Activated naive CD4-positive, alpha-beta T cell treated with anti-CD3 and anti-CD28 coated beads, Interleukin-2, amount 50 U/mL, for 24 hours (primary cell): ENCODE measurements around the gene MYL10.
"Not testable (repeated sequence)": the region's sequence is repeated elsewhere in the genome, so short reads cannot be mapped to it uniquely, and the experiment has no call there.

Source experiments
- H3K27ac Mint-ChIP-seq: one replicate; pipeline ENCODE4 v1.8.0; 2021; ENCODE audit warnings: mild to moderate bottlenecking, mixed read lengths
- H3K27me3 Mint-ChIP-seq: one replicate; pipeline ENCODE4 v1.8.0; 2021; ENCODE audit warnings: mixed read lengths
- H3K36me3 Mint-ChIP-seq: one replicate; pipeline ENCODE4 v1.8.0; 2021; ENCODE audit warnings: mixed read lengths
- H3K4me1 Mint-ChIP-seq: one replicate; pipeline ENCODE4 v1.8.0; 2021; ENCODE audit warnings: mixed read lengths
- H3K4me3 Mint-ChIP-seq: one replicate; pipeline ENCODE4 v1.8.0; 2021; ENCODE audit warnings: mild to moderate bottlenecking, mixed read lengths
- H3K9me3 Mint-ChIP-seq: one replicate; pipeline ENCODE4 v1.8.0; 2021; ENCODE audit warnings: mixed read lengths

Gene MYL10

DNA sequence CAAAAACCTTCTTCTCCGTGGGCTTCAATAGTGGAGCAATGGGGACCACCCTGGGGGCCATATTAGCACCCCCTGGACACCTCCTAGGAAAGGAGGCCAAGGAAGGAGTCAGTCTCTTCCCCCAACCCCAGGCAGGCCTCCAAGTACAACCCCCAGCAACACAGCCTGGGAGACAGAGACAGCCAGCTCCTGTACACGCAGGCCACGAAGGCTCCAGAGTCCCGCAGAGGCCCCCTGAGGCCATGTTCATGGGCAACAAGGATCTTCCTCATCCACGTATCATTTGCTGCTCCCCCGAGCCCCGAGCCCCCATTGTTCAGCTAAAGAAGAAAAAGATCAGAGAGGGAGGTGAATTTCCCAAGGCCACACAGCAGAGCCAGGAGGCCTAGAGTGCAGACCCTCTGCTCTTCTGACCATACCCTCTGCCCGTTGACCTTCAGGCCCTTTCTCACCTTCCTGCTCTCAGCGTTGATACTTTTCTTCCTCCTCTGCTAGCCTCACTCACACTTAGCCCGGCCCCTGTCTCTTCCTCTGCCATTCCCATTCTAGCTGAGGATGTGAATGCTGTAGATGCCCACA lies 35.9 kb upstream of the MYL10 start:
- no peak overlapping the region for H3K27ac Mint-ChIP-seq

GRCh38 chr7:101664436-101664835 lies 35.3 kb upstream of the MYL10 start:
- no peaks in the 10 kb centered on the region for H3K4me1 Mint-ChIP-seq
- no peaks in the 10 kb centered on the region for H3K9me3 Mint-ChIP-seq
- no peaks in the 10 kb centered on the region for H3K36me3 Mint-ChIP-seq
- no peak overlapping the region for H3K27ac Mint-ChIP-seq
- H3K4me3 Mint-ChIP-seq, result no peak overlapping the region
- no peaks in the 10 kb centered on the region for H3K27me3 Mint-ChIP-seq

More for the DNA sequence above, 35.9 kb upstream of the MYL10 start:
- H3K27me3 Mint-ChIP-seq, result no peaks in the 10 kb centered on the region
- no peaks in the 10 kb centered on the region for H3K36me3 Mint-ChIP-seq
- H3K4me1 Mint-ChIP-seq, result no peaks in the 10 kb centered on the region
- no peak overlapping the region for H3K4me3 Mint-ChIP-seq
- H3K9me3 Mint-ChIP-seq, result no peaks in the 10 kb centered on the region

- Mint-ChIP-seq H3K36me3 (no peaks in the 10 kb centered on the region), H3K4me3 (no peak overlapping the region), H3K9me3 (no peaks in the 10 kb centered on the region), H3K4me1 (no peaks in the 10 kb centered on the region), H3K27ac (no peak overlapping the region), H3K27me3 (peaks cover 3% of the 10 kb centered on the region)
Observed at GRCh38 chr7:101663747-101664146, 34.7 kb upstream of the MYL10 start.

GRCh38 chr7:101662447-101662998 lies 33.4 kb upstream of the MYL10 start:
- Mint-ChIP-seq H3K4me1 (no peaks in the 10 kb centered on the region), H3K27ac (no peak overlapping the region), H3K4me3 (no peak overlapping the region), H3K36me3 (no peaks in the 10 kb centered on the region), H3K9me3 (no peaks in the 10 kb centered on the region), H3K27me3 (peaks cover 3% of the 10 kb centered on the region)

DNA sequence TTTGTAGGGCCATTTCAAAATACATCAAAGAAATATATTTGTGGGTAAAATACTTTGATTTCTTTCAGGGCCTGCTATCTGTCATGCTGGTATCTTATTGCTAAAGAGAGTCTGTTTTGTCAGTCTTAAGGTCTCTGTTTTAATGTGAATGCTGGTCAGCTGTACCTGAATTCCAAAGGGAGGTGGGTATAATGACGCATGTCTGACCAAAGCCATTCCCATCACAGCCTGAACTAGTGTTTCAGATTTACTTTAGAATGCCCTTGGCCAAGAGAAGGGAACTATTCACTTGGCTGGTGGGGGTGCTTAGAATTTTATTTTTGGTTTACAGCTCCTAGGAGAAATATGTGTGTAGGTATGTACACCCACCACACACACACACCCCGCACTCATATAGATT lies 30.6 kb upstream of the MYL10 start:
- Mint-ChIP-seq H3K4me1 (no peaks in the 10 kb centered on the region), H3K27me3 (peaks cover 10% of the 10 kb centered on the region), H3K36me3 (no peaks in the 10 kb centered on the region), H3K27ac (no peak overlapping the region), H3K9me3 (no peaks in the 10 kb centered on the region), H3K4me3 (no peak overlapping the region)

GRCh38 chr7:101657171-101657570 lies 28.1 kb upstream of the MYL10 start:
- H3K27me3 Mint-ChIP-seq, result peaks cover 15% of the 10 kb centered on the region
- no peak overlapping the region for H3K4me3 Mint-ChIP-seq
- no peaks in the 10 kb centered on the region for H3K9me3 Mint-ChIP-seq
- H3K27ac Mint-ChIP-seq, result no peak overlapping the region
- no peaks in the 10 kb centered on the region for H3K4me1 Mint-ChIP-seq
- H3K36me3 Mint-ChIP-seq, result no peaks in the 10 kb centered on the region

GRCh38 chr7:101651112-101651511 lies 22.0 kb upstream of the MYL10 start:
- Mint-ChIP-seq H3K27me3 (peaks cover 10% of the 10 kb centered on the region), H3K27ac (no peak overlapping the region), H3K4me1 (no peaks in the 10 kb centered on the region), H3K36me3 (no peaks in the 10 kb centered on the region), H3K9me3 (no peaks in the 10 kb centered on the region), H3K4me3 (no peak overlapping the region)

DNA sequence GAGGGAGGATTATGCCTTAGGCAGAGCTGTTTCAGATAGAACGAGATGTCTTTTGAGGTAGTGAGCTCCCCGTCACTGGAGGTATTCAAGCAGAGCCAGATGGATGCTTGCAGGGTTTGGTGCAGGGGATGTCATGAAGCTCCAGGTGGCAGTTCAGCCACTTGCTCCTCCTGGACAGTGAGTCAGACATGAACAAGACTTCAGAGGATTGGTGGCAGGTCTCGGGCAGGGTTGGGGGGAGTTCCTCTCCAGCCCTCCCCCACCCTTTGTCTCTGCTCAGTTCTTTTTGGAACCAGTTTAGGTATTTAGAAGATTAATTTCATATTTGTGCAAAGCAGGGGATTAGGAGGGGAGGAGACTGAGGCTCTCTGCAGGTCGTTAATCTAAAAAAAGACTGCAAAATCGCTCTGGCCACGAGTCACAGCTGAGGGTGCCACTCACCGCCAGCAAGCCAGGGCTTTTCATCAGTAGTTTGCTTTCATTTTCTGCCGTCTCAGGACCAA lies 21.5 kb upstream of the MYL10 start:
- Mint-ChIP-seq H3K27ac (no peak overlapping the region), H3K9me3 (no peaks in the 10 kb centered on the region), H3K36me3 (no peaks in the 10 kb centered on the region)

DNA sequence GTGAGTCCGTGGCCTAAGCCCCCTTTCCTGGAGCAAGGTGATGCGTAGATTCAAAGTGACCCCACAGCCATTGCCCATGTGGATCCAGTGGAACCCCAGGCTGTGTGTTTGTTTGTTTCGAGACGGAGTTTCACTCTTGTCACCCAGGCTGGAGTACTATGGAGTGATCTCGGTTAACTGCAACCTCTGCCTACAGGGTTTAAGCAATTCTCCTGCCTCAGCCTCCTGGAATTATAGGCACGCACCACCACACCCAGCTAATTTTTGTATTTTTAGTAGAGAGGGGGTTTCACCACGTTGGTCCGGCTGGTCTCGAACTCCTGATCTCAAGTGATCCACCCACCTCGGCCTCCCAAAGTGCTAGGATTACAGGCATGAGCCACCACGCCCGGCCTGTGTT lies 18.8 kb upstream of the MYL10 start:
- H3K36me3 Mint-ChIP-seq, H3K27me3 Mint-ChIP-seq, H3K4me1 Mint-ChIP-seq, H3K9me3 Mint-ChIP-seq, H3K4me3 Mint-ChIP-seq, H3K27ac Mint-ChIP-seq: not testable (repeated sequence)

More for the DNA sequence above, 21.5 kb upstream of the MYL10 start:
- H3K4me1 Mint-ChIP-seq, result no peaks in the 10 kb centered on the region
- no peak overlapping the region for H3K4me3 Mint-ChIP-seq
- peaks cover 10% of the 10 kb centered on the region for H3K27me3 Mint-ChIP-seq

GRCh38 chr7:101645951-101646350 lies 16.9 kb upstream of the MYL10 start:
- peaks cover 3% of the 10 kb centered on the region for H3K27me3 Mint-ChIP-seq
- no peaks in the 10 kb centered on the region for H3K9me3 Mint-ChIP-seq
- H3K4me1 Mint-ChIP-seq, result no peaks in the 10 kb centered on the region
- no peak overlapping the region for H3K4me3 Mint-ChIP-seq
- no peak overlapping the region for H3K27ac Mint-ChIP-seq
- H3K36me3 Mint-ChIP-seq, result no peaks in the 10 kb centered on the region

DNA sequence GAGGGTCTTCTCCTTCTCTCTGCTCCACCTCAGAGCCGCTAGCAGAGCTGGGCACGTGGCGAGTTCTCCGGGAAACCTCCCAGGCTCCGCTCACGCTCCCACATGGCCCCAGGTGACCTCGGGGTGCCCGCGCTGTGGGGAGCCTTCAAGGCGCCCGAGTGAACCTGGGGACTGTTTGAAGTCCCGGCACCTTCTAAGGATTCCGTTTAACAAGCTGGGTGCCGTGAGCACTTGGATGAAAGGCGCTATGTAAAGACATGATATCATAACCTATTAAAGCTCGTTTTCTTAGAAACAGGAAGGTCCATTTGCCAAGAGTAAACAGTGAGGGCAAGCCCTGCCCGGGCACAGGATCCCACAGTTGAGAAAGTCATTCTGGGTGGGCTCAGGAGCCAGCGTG lies 15.8 kb upstream of the MYL10 start:
- Mint-ChIP-seq H3K4me3 (no peak overlapping the region), H3K4me1 (no peaks in the 10 kb centered on the region), H3K9me3 (no peaks in the 10 kb centered on the region), H3K27ac (no peak overlapping the region), H3K27me3 (peaks cover 3% of the 10 kb centered on the region), H3K36me3 (no peaks in the 10 kb centered on the region)

GRCh38 chr7:101639127-101639526 lies 10.0 kb upstream of the MYL10 start:
- H3K27me3 Mint-ChIP-seq, H3K4me3 Mint-ChIP-seq, H3K36me3 Mint-ChIP-seq, H3K9me3 Mint-ChIP-seq, H3K27ac Mint-ChIP-seq, H3K4me1 Mint-ChIP-seq: not testable (repeated sequence)

DNA sequence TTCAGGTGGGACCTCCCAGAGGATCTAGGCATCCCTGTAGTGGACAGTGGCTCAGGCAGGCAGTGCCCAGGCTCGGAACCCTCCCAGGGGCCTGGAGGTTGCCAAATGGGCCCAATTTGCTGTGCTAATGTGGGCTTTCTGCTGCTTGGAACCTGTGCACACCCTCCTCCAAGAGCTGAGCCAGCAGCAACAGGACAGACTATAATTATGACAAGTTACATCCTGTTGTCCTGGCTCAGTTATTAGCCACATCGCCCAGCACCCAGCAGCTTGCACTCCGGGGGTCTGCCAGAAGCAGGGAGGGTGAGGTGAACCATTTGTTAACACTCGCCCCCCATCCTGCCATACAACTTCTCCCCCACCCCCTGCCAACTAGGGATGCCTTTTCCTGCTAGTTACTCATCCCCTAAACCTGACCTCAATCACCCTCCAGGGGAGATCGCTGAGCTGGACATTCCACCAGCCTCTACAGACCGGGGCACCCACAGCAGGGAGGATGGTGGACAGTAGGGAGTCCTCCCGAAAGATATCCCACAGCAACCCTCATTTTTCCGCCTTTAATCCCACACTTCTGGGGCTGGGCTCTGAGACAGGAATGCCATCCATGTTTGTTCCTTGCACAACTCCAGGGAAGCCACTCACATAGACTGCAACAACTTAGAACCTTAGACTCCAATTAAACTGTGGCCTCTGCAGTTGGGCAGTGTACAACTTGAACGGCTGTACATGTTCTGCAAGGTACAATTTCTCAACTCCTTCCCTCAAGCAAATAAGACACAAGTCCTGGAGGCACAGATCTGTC lies 7.9 kb upstream of the MYL10 start:
- Mint-ChIP-seq H3K9me3 (no peaks in the 10 kb centered on the region), H3K27me3 (no peaks in the 10 kb centered on the region), H3K4me3 (no peak overlapping the region), H3K27ac (no peak overlapping the region), H3K4me1 (no peaks in the 10 kb centered on the region), H3K36me3 (no peaks in the 10 kb centered on the region)

- H3K4me3 Mint-ChIP-seq, result no peak overlapping the region
- no peaks in the 10 kb centered on the region for H3K9me3 Mint-ChIP-seq
- H3K36me3 Mint-ChIP-seq, result no peaks in the 10 kb centered on the region
- no peaks in the 10 kb centered on the region for H3K4me1 Mint-ChIP-seq
- H3K27ac Mint-ChIP-seq, result no peak overlapping the region
- no peaks in the 10 kb centered on the region for H3K27me3 Mint-ChIP-seq
Observed at GRCh38 chr7:101635484-101635883, 6.4 kb upstream of the MYL10 start.

DNA sequence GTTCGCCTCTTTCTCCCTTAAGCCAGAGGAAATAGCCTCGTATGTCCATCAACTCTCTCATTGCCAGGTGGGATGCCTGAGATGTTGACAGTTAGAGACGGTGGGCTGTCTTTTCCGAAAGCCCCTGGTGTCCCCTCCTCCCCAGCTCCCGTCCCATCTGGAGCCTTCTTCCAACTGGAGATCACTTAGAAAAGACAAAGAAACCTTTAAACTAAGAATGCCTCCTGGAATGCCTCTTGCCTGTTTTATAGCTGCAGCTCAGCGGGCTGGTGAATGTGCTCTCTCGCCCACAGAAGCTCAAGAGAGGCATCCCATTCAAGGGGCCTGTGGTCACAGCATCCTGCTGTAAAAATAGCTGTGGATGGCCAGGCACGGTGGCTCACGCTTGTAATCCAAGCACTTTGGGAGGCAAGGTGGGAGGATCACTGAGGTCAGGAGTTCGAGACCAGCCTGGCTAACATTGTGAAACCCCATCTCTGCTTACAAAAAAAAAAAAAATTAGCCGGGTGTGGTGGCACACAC lies 5.2 kb upstream of the MYL10 start:
- H3K4me3 Mint-ChIP-seq, result no peak overlapping the region
- H3K9me3 Mint-ChIP-seq, result no peaks in the 10 kb centered on the region
- no peaks in the 10 kb centered on the region for H3K36me3 Mint-ChIP-seq
- no peaks in the 10 kb centered on the region for H3K27me3 Mint-ChIP-seq
- no peaks in the 10 kb centered on the region for H3K4me1 Mint-ChIP-seq
- H3K27ac Mint-ChIP-seq, result no peak overlapping the region

DNA sequence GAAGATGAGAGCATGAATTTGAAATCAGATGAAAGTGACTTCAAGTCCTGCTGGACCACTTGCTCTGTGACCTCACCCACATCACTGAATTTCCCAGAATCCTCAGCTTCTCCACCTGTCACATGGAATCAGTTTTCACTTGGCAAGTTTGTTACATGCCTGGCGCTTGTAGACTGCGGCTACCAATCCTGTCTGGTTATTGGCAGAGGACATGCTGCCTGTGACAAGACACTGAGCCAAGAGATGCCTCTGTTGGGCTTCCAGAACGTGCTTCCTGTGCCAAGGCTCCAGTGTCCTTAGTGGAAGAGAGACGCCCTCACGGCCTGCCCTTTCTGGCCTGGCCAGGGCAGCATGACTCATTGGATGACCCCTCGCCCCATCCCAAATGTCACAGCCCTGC lies 4.4 kb upstream of the MYL10 start:
- Mint-ChIP-seq H3K4me1 (no peaks in the 10 kb centered on the region), H3K4me3 (no peak overlapping the region), H3K27ac (no peak overlapping the region), H3K36me3 (no peaks in the 10 kb centered on the region), H3K9me3 (no peaks in the 10 kb centered on the region), H3K27me3 (no peaks in the 10 kb centered on the region)
